HEK293 (cell line): ENCODE results near the gene CDH7.

Source experiments
- KLF9 ChIP-seq: fragments of 450-650 bp; formaldehyde crosslinking; IDR thresholded peaks from 2 replicates; pipeline ENCODE4 v1.5.1; 2016; ENCODE audit warnings: missing biosample characterization, missing genetic modification characterization, low read depth
- ZFP37 ChIP-seq: fragments of 450-650 bp; formaldehyde crosslinking; IDR thresholded peaks from 2 replicates; pipeline ENCODE4 v1.5.1; 2016; ENCODE audit warnings: missing biosample characterization, missing genetic modification characterization
- ZNF292 ChIP-seq: fragments of 450-650 bp; formaldehyde crosslinking; IDR thresholded peaks from 2 replicates; pipeline ENCODE4 v1.5.1; 2016; ENCODE audit warnings: low read depth, missing biosample characterization, missing genetic modification characterization, borderline replicate concordance
- ZNF391 ChIP-seq: fragments of 450-650 bp; formaldehyde crosslinking; IDR thresholded peaks from 2 replicates; pipeline ENCODE4 v1.5.1; 2016; ENCODE audit warnings: low read depth, missing biosample characterization, missing genetic modification characterization, borderline replicate concordance
- ZNF416 ChIP-seq: fragments of 450-650 bp; formaldehyde crosslinking; IDR thresholded peaks from 2 replicates; pipeline ENCODE4 v1.5.1; 2016; ENCODE audit warnings: missing biosample characterization, missing genetic modification characterization
- ZNF521 ChIP-seq: fragments of 450-650 bp; formaldehyde crosslinking; IDR thresholded peaks from 2 replicates; pipeline ENCODE4 v1.5.1; 2017; ENCODE audit warnings: missing biosample characterization, mild to moderate bottlenecking, missing genetic modification characterization
- ZNF558 ChIP-seq: fragments of 450-650 bp; formaldehyde crosslinking; IDR thresholded peaks from 2 replicates; pipeline ENCODE4 v1.5.1; 2016; ENCODE audit warnings: missing biosample characterization, missing genetic modification characterization
- TF ChIP-seq, protein P1 (sequence below): fragments of 450-650 bp; formaldehyde crosslinking; IDR thresholded peaks from 2 replicates; pipeline ENCODE4 v1.5.1; 2016; ENCODE audit warnings: missing biosample characterization, missing genetic modification characterization
- TF ChIP-seq, protein P2 (sequence below): IDR thresholded peaks from 2 replicates; pipeline ENCODE4 v1.6.1; 2011; ENCODE audit warnings: mild to moderate bottlenecking, low read depth, low read length, borderline replicate concordance
- TF ChIP-seq, protein P3 (sequence below): fragments of 450-650 bp; formaldehyde crosslinking; IDR thresholded peaks from 2 replicates; pipeline ENCODE4 v1.5.1; 2016; ENCODE audit warnings: missing biosample characterization, missing genetic modification characterization
- TF ChIP-seq, protein P4 (sequence below): fragments of 450-650 bp; formaldehyde crosslinking; IDR thresholded peaks from 2 replicates; pipeline ENCODE4 v1.5.1; 2017; ENCODE audit warnings: missing biosample characterization, missing genetic modification characterization
- TF ChIP-seq, protein P5 (sequence below): sonication (generic); formaldehyde crosslinking; IDR thresholded peaks from 2 replicates; pipeline ENCODE4 v1.8.1; 2022; ENCODE audit warnings: mild to moderate bottlenecking, moderate library complexity, missing genetic modification reagents
- TF ChIP-seq, protein P6 (sequence below): fragments of 450-650 bp; formaldehyde crosslinking; IDR thresholded peaks from 2 replicates; pipeline ENCODE4 v1.5.1; 2016; ENCODE audit warnings: missing biosample characterization, missing genetic modification characterization, borderline replicate concordance
- TF ChIP-seq, protein P7 (sequence below): fragments of 450-650 bp; formaldehyde crosslinking; IDR thresholded peaks from 2 replicates; pipeline ENCODE4 v1.5.1; 2016; ENCODE audit warnings: missing biosample characterization, missing genetic modification characterization

DNA sequence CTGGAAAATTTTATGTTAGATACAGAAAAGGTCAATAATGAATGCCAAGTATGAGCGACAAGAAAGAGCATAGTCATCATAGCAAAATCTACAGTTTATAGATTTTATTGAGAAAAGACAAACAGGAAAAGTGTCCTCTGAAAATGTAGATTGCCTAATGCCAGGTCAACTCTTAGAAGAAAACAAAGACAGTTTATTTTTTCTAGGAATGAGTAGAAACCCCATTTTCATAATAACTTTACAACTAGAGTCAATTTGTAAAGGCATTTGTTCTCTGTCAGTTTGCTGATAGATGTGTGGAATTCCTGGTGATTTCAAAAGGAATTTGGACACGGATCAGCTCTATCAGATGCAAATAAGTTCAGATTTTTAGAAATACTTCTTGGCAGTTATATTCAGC, 16.6 kb downstream of the CDH7 start:
- TF ChIP-seq ZNF521 (tag by site-specific recombination): no peak
- TF ChIP-seq, protein P1, sequence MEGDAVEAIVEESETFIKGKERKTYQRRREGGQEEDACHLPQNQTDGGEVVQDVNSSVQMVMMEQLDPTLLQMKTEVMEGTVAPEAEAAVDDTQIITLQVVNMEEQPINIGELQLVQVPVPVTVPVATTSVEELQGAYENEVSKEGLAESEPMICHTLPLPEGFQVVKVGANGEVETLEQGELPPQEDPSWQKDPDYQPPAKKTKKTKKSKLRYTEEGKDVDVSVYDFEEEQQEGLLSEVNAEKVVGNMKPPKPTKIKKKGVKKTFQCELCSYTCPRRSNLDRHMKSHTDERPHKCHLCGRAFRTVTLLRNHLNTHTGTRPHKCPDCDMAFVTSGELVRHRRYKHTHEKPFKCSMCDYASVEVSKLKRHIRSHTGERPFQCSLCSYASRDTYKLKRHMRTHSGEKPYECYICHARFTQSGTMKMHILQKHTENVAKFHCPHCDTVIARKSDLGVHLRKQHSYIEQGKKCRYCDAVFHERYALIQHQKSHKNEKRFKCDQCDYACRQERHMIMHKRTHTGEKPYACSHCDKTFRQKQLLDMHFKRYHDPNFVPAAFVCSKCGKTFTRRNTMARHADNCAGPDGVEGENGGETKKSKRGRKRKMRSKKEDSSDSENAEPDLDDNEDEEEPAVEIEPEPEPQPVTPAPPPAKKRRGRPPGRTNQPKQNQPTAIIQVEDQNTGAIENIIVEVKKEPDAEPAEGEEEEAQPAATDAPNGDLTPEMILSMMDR: no peak
- TF ChIP-seq ZNF292 (tag by site-specific recombination): no peak
- TF ChIP-seq ZNF416 (tag by site-specific recombination): no peak
- TF ChIP-seq, protein P2, sequence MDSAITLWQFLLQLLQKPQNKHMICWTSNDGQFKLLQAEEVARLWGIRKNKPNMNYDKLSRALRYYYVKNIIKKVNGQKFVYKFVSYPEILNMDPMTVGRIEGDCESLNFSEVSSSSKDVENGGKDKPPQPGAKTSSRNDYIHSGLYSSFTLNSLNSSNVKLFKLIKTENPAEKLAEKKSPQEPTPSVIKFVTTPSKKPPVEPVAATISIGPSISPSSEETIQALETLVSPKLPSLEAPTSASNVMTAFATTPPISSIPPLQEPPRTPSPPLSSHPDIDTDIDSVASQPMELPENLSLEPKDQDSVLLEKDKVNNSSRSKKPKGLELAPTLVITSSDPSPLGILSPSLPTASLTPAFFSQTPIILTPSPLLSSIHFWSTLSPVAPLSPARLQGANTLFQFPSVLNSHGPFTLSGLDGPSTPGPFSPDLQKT: no peak
- TF ChIP-seq ZFP37: no peak
- TF ChIP-seq ZNF558 (tag by site-specific recombination): no peak
- TF ChIP-seq, protein P3, sequence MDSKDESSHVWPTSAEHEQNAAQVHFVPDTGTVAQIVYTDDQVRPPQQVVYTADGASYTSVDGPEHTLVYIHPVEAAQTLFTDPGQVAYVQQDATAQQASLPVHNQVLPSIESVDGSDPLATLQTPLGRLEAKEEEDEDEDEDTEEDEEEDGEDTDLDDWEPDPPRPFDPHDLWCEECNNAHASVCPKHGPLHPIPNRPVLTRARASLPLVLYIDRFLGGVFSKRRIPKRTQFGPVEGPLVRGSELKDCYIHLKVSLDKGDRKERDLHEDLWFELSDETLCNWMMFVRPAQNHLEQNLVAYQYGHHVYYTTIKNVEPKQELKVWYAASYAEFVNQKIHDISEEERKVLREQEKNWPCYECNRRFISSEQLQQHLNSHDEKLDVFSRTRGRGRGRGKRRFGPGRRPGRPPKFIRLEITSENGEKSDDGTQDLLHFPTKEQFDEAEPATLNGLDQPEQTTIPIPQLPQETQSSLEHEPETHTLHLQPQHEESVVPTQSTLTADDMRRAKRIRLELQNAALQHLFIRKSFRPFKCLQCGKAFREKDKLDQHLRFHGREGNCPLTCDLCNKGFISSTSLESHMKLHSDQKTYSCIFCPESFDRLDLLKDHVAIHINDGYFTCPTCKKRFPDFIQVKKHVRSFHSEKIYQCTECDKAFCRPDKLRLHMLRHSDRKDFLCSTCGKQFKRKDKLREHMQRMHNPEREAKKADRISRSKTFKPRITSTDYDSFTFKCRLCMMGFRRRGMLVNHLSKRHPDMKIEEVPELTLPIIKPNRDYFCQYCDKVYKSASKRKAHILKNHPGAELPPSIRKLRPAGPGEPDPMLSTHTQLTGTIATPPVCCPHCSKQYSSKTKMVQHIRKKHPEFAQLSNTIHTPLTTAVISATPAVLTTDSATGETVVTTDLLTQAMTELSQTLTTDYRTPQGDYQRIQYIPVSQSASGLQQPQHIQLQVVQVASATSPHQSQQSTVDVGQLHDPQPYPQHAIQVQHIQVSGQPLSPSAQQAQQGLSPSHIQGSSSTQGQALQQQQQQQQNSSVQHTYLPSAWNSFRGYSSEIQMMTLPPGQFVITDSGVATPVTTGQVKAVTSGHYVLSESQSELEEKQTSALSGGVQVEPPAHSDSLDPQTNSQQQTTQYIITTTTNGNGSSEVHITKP (tag by site-specific recombination): no peak
- TF ChIP-seq, protein P4, sequence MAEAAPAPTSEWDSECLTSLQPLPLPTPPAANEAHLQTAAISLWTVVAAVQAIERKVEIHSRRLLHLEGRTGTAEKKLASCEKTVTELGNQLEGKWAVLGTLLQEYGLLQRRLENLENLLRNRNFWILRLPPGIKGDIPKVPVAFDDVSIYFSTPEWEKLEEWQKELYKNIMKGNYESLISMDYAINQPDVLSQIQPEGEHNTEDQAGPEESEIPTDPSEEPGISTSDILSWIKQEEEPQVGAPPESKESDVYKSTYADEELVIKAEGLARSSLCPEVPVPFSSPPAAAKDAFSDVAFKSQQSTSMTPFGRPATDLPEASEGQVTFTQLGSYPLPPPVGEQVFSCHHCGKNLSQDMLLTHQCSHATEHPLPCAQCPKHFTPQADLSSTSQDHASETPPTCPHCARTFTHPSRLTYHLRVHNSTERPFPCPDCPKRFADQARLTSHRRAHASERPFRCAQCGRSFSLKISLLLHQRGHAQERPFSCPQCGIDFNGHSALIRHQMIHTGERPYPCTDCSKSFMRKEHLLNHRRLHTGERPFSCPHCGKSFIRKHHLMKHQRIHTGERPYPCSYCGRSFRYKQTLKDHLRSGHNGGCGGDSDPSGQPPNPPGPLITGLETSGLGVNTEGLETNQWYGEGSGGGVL (tag by site-specific recombination): no peak
- TF ChIP-seq, protein P5, sequence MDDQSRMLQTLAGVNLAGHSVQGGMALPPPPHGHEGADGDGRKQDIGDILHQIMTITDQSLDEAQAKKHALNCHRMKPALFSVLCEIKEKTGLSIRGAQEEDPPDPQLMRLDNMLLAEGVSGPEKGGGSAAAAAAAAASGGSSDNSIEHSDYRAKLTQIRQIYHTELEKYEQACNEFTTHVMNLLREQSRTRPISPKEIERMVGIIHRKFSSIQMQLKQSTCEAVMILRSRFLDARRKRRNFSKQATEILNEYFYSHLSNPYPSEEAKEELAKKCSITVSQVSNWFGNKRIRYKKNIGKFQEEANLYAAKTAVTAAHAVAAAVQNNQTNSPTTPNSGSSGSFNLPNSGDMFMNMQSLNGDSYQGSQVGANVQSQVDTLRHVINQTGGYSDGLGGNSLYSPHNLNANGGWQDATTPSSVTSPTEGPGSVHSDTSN (CRISPR knock-in tag): no peak
- no peak for TF ChIP-seq KLF9 (tag by site-specific recombination)
- TF ChIP-seq, protein P6, sequence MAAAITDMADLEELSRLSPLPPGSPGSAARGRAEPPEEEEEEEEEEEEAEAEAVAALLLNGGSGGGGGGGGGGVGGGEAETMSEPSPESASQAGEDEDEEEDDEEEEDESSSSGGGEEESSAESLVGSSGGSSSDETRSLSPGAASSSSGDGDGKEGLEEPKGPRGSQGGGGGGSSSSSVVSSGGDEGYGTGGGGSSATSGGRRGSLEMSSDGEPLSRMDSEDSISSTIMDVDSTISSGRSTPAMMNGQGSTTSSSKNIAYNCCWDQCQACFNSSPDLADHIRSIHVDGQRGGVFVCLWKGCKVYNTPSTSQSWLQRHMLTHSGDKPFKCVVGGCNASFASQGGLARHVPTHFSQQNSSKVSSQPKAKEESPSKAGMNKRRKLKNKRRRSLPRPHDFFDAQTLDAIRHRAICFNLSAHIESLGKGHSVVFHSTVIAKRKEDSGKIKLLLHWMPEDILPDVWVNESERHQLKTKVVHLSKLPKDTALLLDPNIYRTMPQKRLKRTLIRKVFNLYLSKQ: no peak
- TF ChIP-seq, protein P7, sequence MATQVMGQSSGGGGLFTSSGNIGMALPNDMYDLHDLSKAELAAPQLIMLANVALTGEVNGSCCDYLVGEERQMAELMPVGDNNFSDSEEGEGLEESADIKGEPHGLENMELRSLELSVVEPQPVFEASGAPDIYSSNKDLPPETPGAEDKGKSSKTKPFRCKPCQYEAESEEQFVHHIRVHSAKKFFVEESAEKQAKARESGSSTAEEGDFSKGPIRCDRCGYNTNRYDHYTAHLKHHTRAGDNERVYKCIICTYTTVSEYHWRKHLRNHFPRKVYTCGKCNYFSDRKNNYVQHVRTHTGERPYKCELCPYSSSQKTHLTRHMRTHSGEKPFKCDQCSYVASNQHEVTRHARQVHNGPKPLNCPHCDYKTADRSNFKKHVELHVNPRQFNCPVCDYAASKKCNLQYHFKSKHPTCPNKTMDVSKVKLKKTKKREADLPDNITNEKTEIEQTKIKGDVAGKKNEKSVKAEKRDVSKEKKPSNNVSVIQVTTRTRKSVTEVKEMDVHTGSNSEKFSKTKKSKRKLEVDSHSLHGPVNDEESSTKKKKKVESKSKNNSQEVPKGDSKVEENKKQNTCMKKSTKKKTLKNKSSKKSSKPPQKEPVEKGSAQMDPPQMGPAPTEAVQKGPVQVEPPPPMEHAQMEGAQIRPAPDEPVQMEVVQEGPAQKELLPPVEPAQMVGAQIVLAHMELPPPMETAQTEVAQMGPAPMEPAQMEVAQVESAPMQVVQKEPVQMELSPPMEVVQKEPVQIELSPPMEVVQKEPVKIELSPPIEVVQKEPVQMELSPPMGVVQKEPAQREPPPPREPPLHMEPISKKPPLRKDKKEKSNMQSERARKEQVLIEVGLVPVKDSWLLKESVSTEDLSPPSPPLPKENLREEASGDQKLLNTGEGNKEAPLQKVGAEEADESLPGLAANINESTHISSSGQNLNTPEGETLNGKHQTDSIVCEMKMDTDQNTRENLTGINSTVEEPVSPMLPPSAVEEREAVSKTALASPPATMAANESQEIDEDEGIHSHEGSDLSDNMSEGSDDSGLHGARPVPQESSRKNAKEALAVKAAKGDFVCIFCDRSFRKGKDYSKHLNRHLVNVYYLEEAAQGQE (tag by site-specific recombination): no peak
- no peak for TF ChIP-seq ZNF391 (tag by site-specific recombination)
